DND-41 (cell line): ENCODE data around the gene MCCC1.

Experiments
- ATAC-seq: fragments of 200-7000 bp; cut with Tn5 transposase; 3 replicates; pipeline ENCODE4 v1.9.1; 2021; ENCODE audit warnings: low read depth; ENCODE audit not compliant: insufficient read depth
- DNase-seq: peaks from one replicate; pipeline ENCODE4 v3.0.0-alpha.2; 2020
- H2AFZ ChIP-seq: 2 replicates; pipeline ENCODE4 v1.6.0; 2012; ENCODE audit warnings: low read depth, low read length
- H3K27ac ChIP-seq: 2 replicates; pipeline ENCODE4 v1.5.1; 2012; ENCODE audit warnings: low read length, inconsistent platforms
- H3K27me3 ChIP-seq: fragments of 200-600 bp; sonication (generic); 2 replicates; pipeline ENCODE4 v1.6.0; 2012; ENCODE audit warnings: low read length, mild to moderate bottlenecking, inconsistent platforms; ENCODE audit not compliant: insufficient read depth, poor library complexity
- H3K36me3 ChIP-seq: 2 replicates; pipeline ENCODE4 v1.5.1; 2012; ENCODE audit warnings: low read length, inconsistent platforms; ENCODE audit not compliant: insufficient read depth
- H3K4me1 ChIP-seq: 2 replicates; pipeline ENCODE4 v1.5.1; 2012; ENCODE audit warnings: mild to moderate bottlenecking, low read length; ENCODE audit not compliant: insufficient read depth
- H3K4me2 ChIP-seq: 2 replicates; pipeline ENCODE4 v1.6.0; 2012; ENCODE audit warnings: mild to moderate bottlenecking, moderate library complexity, low read length, inconsistent platforms; ENCODE audit not compliant: insufficient read depth
- H3K4me3 ChIP-seq, 2 experiments: fragments of 200-600 bp in 1 of 2; shearing (Covaris generic) in 1 of 2; 2 replicates each; pipeline ENCODE4 v1.5.1; 2012 to 2016; ENCODE audit warnings: inconsistent platforms in 2 of 2, low read length in 2 of 2, mild to moderate bottlenecking in 2 of 2, low read depth in 1 of 2, moderate library complexity in 1 of 2
- H3K79me2 ChIP-seq: 2 replicates; pipeline ENCODE4 v1.6.0; 2012; ENCODE audit warnings: low read length, inconsistent platforms; ENCODE audit not compliant: insufficient read depth
- H3K9ac ChIP-seq: 2 replicates; pipeline ENCODE4 v1.6.0; 2012; ENCODE audit warnings: low read depth, mild to moderate bottlenecking, inconsistent platforms, low read length, moderate library complexity
- H3K9me3 ChIP-seq: 2 replicates; pipeline ENCODE4 v1.5.1; 2012; ENCODE audit warnings: low read length, moderate library complexity, mild to moderate bottlenecking, inconsistent platforms; ENCODE audit not compliant: insufficient read depth, severe bottlenecking
- H4K20me1 ChIP-seq: 2 replicates; pipeline ENCODE4 v1.6.0; 2012; ENCODE audit warnings: low read length; ENCODE audit not compliant: insufficient read depth
- CTCF ChIP-seq: IDR thresholded peaks from 2 replicates; pipeline ENCODE4 v1.5.1; 2012; ENCODE audit warnings: borderline replicate concordance, low read length, moderate library complexity, mild to moderate bottlenecking; ENCODE audit not compliant: poor library complexity, severe bottlenecking; ENCODE audit errors: extremely low read depth
- EZH2 ChIP-seq: IDR thresholded peaks from 3 replicates; pipeline ENCODE4 v1.6.1; 2012; ENCODE audit warnings: borderline replicate concordance, low read depth, mild to moderate bottlenecking, moderate library complexity, low read length, inconsistent platforms; ENCODE audit not compliant: severe bottlenecking

MCCC1 gene

GRCh38 chr3:183142199-183142598, 42.9 kb upstream of the MCCC1 start:
- H3K9me3 ChIP-seq = no peaks in the 10 kb centered on the region
- H3K27ac ChIP-seq = no peak overlapping the region
- H3K27me3 ChIP-seq = peaks cover 8% of the 10 kb centered on the region
- H3K9ac ChIP-seq = no peak overlapping the region
- DNase-seq (no peak), ATAC-seq (no peak)
- H3K4me2 ChIP-seq = no peak overlapping the region
- H3K4me3 ChIP-seq = no peak overlapping the region
- no peaks in the 10 kb centered on the region for H3K36me3 ChIP-seq
- TF ChIP-seq EZH2 = no peak
- TF ChIP-seq CTCF = no peak
- H2AFZ ChIP-seq = no peak overlapping the region
- no peaks in the 10 kb centered on the region for H4K20me1 ChIP-seq
- H3K79me2 ChIP-seq = no peaks in the 10 kb centered on the region
- H3K4me1 ChIP-seq = no peaks in the 10 kb centered on the region

GRCh38 chr3:183134844-183135243, 35.5 kb upstream of the MCCC1 start:
- Histone ChIP-seq H3K9me3 (no peaks in the 10 kb centered on the region), H3K4me3 (no peak overlapping the region), H3K79me2 (no peaks in the 10 kb centered on the region), H3K27ac (no peak overlapping the region), H3K9ac (no peak overlapping the region), H3K4me2 (no peak overlapping the region), H2AFZ (no peak overlapping the region), H3K36me3 (no peaks in the 10 kb centered on the region), H4K20me1 (no peaks in the 10 kb centered on the region), H3K27me3 (peaks cover 11% of the 10 kb centered on the region), H3K4me1 (no peaks in the 10 kb centered on the region)
- DNase-seq (no peak), ATAC-seq (no peak)
- TF ChIP-seq EZH2 (no peak), CTCF (no peak)

- H3K9me3 ChIP-seq = peaks cover 7% of the 10 kb centered on the region
- no peak overlapping the region for H2AFZ ChIP-seq
- H3K36me3 ChIP-seq = no peaks in the 10 kb centered on the region
- H3K4me3 ChIP-seq = no peak overlapping the region
- H3K27ac ChIP-seq = no peak overlapping the region
- H3K4me2 ChIP-seq = no peak overlapping the region
- DNase-seq (no peak), ATAC-seq (no peak)
- no peaks in the 10 kb centered on the region for H4K20me1 ChIP-seq
- no peak overlapping the region for H3K9ac ChIP-seq
- no peaks in the 10 kb centered on the region for H3K79me2 ChIP-seq
- no peak for TF ChIP-seq EZH2
- no peak for TF ChIP-seq CTCF
- peaks cover 8% of the 10 kb centered on the region for H3K27me3 ChIP-seq
- H3K4me1 ChIP-seq = no peaks in the 10 kb centered on the region
These were observed 33.1 kb upstream of the MCCC1 start for GRCh38 chr3:183132409-183132808.

GRCh38 chr3:183131735-183132134, 32.4 kb upstream of the MCCC1 start:
- TF ChIP-seq CTCF (no peak), EZH2 (no peak)
- no peaks in the 10 kb centered on the region for H3K36me3 ChIP-seq
- no peak overlapping the region for H3K4me3 ChIP-seq
- no peak overlapping the region for H2AFZ ChIP-seq
- no peaks in the 10 kb centered on the region for H3K79me2 ChIP-seq
- no peaks in the 10 kb centered on the region for H4K20me1 ChIP-seq
- H3K4me1 ChIP-seq = no peaks in the 10 kb centered on the region
- H3K9ac ChIP-seq = no peak overlapping the region
- peaks cover 7% of the 10 kb centered on the region for H3K9me3 ChIP-seq
- DNase-seq (no peak), ATAC-seq (no peak)
- no peak overlapping the region for H3K4me2 ChIP-seq
- no peak overlapping the region for H3K27ac ChIP-seq
- H3K27me3 ChIP-seq = peaks cover 8% of the 10 kb centered on the region
